GM23248 (cell line): ENCODE measurements around the gene CTBP2.

ENCODE experiments used
- EZH2 ChIP-seq: fragments of 200-600 bp; sonication (generic); IDR thresholded peaks from 2 replicates; pipeline ENCODE4 v1.6.1; 2018; ENCODE audit warnings: antibody characterized with exemption, mild to moderate bottlenecking; ENCODE audit not compliant: insufficient read depth, poor library complexity, severe bottlenecking
- EZH2phosphoT487 ChIP-seq: fragments of 200-600 bp; sonication (generic); IDR thresholded peaks from 2 replicates; pipeline ENCODE4 v1.6.1; 2018; ENCODE audit warnings: antibody characterized with exemption, moderate library complexity, mild to moderate bottlenecking, low read depth; ENCODE audit not compliant: insufficient read depth

- TF ChIP-seq EZH2phosphoT487, result no peak
- TF ChIP-seq EZH2, result no peak
Measured at GRCh38 chr10:125107166-125107949, 53.0 kb downstream of the CTBP2 start.
